SK-N-SH (cell line): ENCODE results near the gene LARGE1. TPM values are rescaled to one million over a fixed set of nuclear protein-coding genes. Genes with fewer than 3 reads are reported as not detected.

Experiments used
- CTCF ChIA-PET: fragments of 300-600, 350-600 bp; formaldehyde crosslinking; extraction: SDS; loops from one replicate; lab custom pipeline; 2021; lab: Yijun Ruan, JAX
- POLR2A ChIA-PET: fragments of 350-600 bp; sonication (Branson Sonifier 250); formaldehyde crosslinking; extraction: SDS; loops from one replicate; lab custom pipeline; 2020; ENCODE audit warnings: antibody characterized with exemption, inconsistent platforms; lab: Yijun Ruan, JAX
- DNase-seq: peaks from one replicate; pipeline ENCODE4 v3.0.0; 2012
- H2AFZ ChIP-seq: fragments of 200-600 bp; sonication (generic); 2 replicates; pipeline ENCODE4 v1.8.1; 2016; ENCODE audit warnings: antibody characterized with exemption, mild to moderate bottlenecking, low read depth
- H3F3A ChIP-seq: fragments of 200-600 bp; sonication (generic); replicated peaks from 2 replicates; pipeline ENCODE3; 2016; ENCODE audit warnings: antibody characterized with exemption, mild to moderate bottlenecking; ENCODE audit not compliant: insufficient read depth
- H3K27ac ChIP-seq, 2 experiments: fragments of 200-500 bp in 1 of 2; fragments of 200-600 bp in 1 of 2; sonication (Bioruptor generic) in 1 of 2; sonication (generic), shearing (Covaris generic) in 1 of 2; 2 replicates each; pipeline versions ENCODE4 v1.5.1 to v1.6.1; 2014 to 2016; ENCODE audit warnings: low read depth in 2 of 2, inconsistent platforms in 1 of 2, low read length in 1 of 2, mild to moderate bottlenecking in 1 of 2, mixed read lengths in 1 of 2
- H3K27me3 ChIP-seq: fragments of 200-600 bp; sonication (generic), shearing (Covaris generic); 2 replicates; pipeline ENCODE4 v1.6.1; 2016; ENCODE audit warnings: mixed run types; ENCODE audit not compliant: insufficient read depth
- H3K36me3 ChIP-seq, 2 experiments: fragments of 200-500 bp in 1 of 2; fragments of 200-600 bp in 1 of 2; sonication (Bioruptor generic) in 1 of 2; sonication (generic) in 1 of 2; replicated peaks in 1 of 2; 2 replicates each; pipeline versions ENCODE3 to v1.5.1; 2014 to 2016; ENCODE audit warnings: low read length in 1 of 2, mild to moderate bottlenecking in 1 of 2; ENCODE audit not compliant: insufficient read depth in 2 of 2, control insufficient read depth in 1 of 2
- H3K4me1 ChIP-seq, 2 experiments: fragments of 200-500 bp in 1 of 2; fragments of 200-600 bp in 1 of 2; sonication (Bioruptor generic) in 1 of 2; sonication (generic), shearing (Covaris generic) in 1 of 2; 2 replicates each; pipeline versions ENCODE4 v1.5.1 to v1.6.1; 2014 to 2016; ENCODE audit warnings: low read depth in 1 of 2, low read length in 1 of 2, mixed run types in 1 of 2; ENCODE audit not compliant: insufficient read depth in 2 of 2, control insufficient read depth in 1 of 2
- H3K4me2 ChIP-seq: fragments of 200-600 bp; sonication (generic), shearing (Covaris generic); 2 replicates; pipeline ENCODE4 v1.6.1; 2017; ENCODE audit warnings: mixed run types
- H3K4me3 ChIP-seq, 2 experiments: fragments of 200-500 bp in 1 of 2; fragments of 200-600 bp in 1 of 2; sonication (Bioruptor generic) in 1 of 2; sonication (generic), shearing (Covaris generic) in 1 of 2; 2 replicates each; pipeline versions ENCODE4 v1.5.1 to v1.8.1; 2014 to 2016; ENCODE audit warnings: low read depth in 2 of 2, inconsistent platforms in 1 of 2, low read length in 1 of 2, mild to moderate bottlenecking in 1 of 2, mixed read lengths in 1 of 2, moderate library complexity in 1 of 2
- H3K79me2 ChIP-seq: fragments of 200-600 bp; sonication (generic); 2 replicates; pipeline ENCODE4 v1.8.1; 2017; ENCODE audit warnings: mild to moderate bottlenecking; ENCODE audit not compliant: insufficient read depth
- H3K9ac ChIP-seq: fragments of 200-600 bp; sonication (generic); 2 replicates; pipeline ENCODE4 v1.6.1; 2017; ENCODE audit warnings: mixed run types
- H3K9me2 ChIP-seq: fragments of 200-600 bp; sonication (generic); 2 replicates; pipeline ENCODE4 v1.6.1; 2017; ENCODE audit warnings: mixed run types
- H3K9me3 ChIP-seq: fragments of 200-600 bp; sonication (generic); 2 replicates; pipeline ENCODE4 v1.6.1; 2017; ENCODE audit warnings: mixed run types, mild to moderate bottlenecking, moderate library complexity
- H4K20me1 ChIP-seq: fragments of 200-600 bp; sonication (generic); 2 replicates; pipeline ENCODE4 v1.6.1; 2017; ENCODE audit warnings: mild to moderate bottlenecking, mixed run types; ENCODE audit not compliant: insufficient read depth
- FOSL2 ChIP-seq: IDR thresholded peaks from 2 replicates; pipeline ENCODE4 v1.4.0; 2012; ENCODE audit warnings: low read depth, mild to moderate bottlenecking, moderate library complexity, borderline replicate concordance
- FOXJ3 ChIP-seq: sonication (generic); formaldehyde crosslinking; IDR thresholded peaks from 2 replicates; pipeline ENCODE4 v1.5.1; 2020; ENCODE audit warnings: mild to moderate bottlenecking, missing genetic modification reagents
- FOXM1 ChIP-seq: IDR thresholded peaks from 2 replicates; pipeline ENCODE4 v1.4.0; 2012; ENCODE audit warnings: low read depth, mild to moderate bottlenecking
- GATA2 ChIP-seq: sonication (generic); formaldehyde crosslinking; IDR thresholded peaks from 2 replicates; pipeline ENCODE4 v1.5.0; 2020; ENCODE audit warnings: mild to moderate bottlenecking, missing genetic modification reagents
- JUND ChIP-seq: IDR thresholded peaks from 2 replicates; pipeline ENCODE4 v1.4.0; 2012
- MAX ChIP-seq: IDR thresholded peaks from 2 replicates; pipeline ENCODE4 v1.4.0; 2012; ENCODE audit warnings: low read depth
- NFIC ChIP-seq: IDR thresholded peaks from 2 replicates; pipeline ENCODE4 v1.4.0; 2012; ENCODE audit warnings: borderline replicate concordance
- NRF1 ChIP-seq: IDR thresholded peaks from 2 replicates; pipeline ENCODE4 v1.6.1; 2012; ENCODE audit warnings: low read depth, mild to moderate bottlenecking, low read length
- REST ChIP-seq: IDR thresholded peaks from 2 replicates; pipeline ENCODE4 v1.6.1; 2012; ENCODE audit warnings: mild to moderate bottlenecking, low read depth, low read length, moderate library complexity
- RFX5 ChIP-seq: IDR thresholded peaks from 2 replicates; pipeline ENCODE4 v1.6.1; 2012; ENCODE audit warnings: mild to moderate bottlenecking, improper control_type of control experiment, low read length
- SIN3A ChIP-seq: IDR thresholded peaks from 2 replicates; pipeline ENCODE4 v1.6.1; 2012; ENCODE audit warnings: low read depth, mild to moderate bottlenecking, low read length, moderate library complexity, borderline replicate concordance
- TCF12 ChIP-seq: IDR thresholded peaks from 2 replicates; pipeline ENCODE4 v1.4.0; 2012
- TEAD4 ChIP-seq: IDR thresholded peaks from 2 replicates; pipeline ENCODE4 v1.4.0; 2012; ENCODE audit warnings: mild to moderate bottlenecking, borderline replicate concordance; ENCODE audit not compliant: insufficient read depth
- YY1 ChIP-seq: IDR thresholded peaks from 2 replicates; pipeline ENCODE4 v1.4.0; 2012; ENCODE audit warnings: low read depth, mild to moderate bottlenecking
- WGBS: methylation state at CpG from one replicate; pipeline ENCODE4 v1.1.6; 2017; ENCODE audit warnings: low lambda C conversion rate; 5-methylcytosine and 5-hydroxymethylcytosine counted together
- polyA plus RNA-seq, 3 experiments: library from polyadenylated mRNA; depleted of rRNA; stranded (reverse); fragments of >200 nt; gene quantifications; 2 replicates each; pipeline ENCODE4 v1.2.3, GENCODE V29; 2012

Gene LARGE1
- polyA plus RNA-seq, 1 of the 3 experiments (the other 2 are of a cell fraction) = 1.1 TPM

- H3K36me3 ChIP-seq = no peaks in the 10 kb centered on the region
- H3K27ac ChIP-seq = no peak overlapping the region
- no peak overlapping the region for H3K4me3 ChIP-seq
- no peaks in the 10 kb centered on the region for H4K20me1 ChIP-seq
- no peaks in the 10 kb centered on the region for H3F3A ChIP-seq
- no peaks in the 10 kb centered on the region for H3K9me3 ChIP-seq
- no peaks in the 10 kb centered on the region for H3K27me3 ChIP-seq
- H3K9me2 ChIP-seq = no peaks in the 10 kb centered on the region
- no peaks in the 10 kb centered on the region for H3K79me2 ChIP-seq
- H3K4me2 ChIP-seq = no peak overlapping the region
- H3K4me1 ChIP-seq = no peaks in the 10 kb centered on the region; a peak in 1 of 4 replicates
- ChIA-PET CTCF (interaction anchor here (0.7 to 4.5 kb wide), 2 partner anchors 19 to 22 kb away, joined by 3 to 17 read pairs; no protein-coding TSS in a partner anchor), POLR2A (no interaction called here)
- TF ChIP-seq YY1 (no peak), FOSL2 (no peak), RFX5 (no peak), GATA2 (CRISPR knock-in tag) (no peak), TCF12 (no peak), NFIC (no peak), NRF1 (no peak), FOXM1 (no peak), FOXJ3 (CRISPR knock-in tag) (no peak), REST (no peak), JUND (no peak), MAX (no peak), SIN3A (no peak)
- DNase-seq = no peak
- no peak overlapping the region for H2AFZ ChIP-seq
- 42% methylated on average over 3 of the region's 3 CpGs for WGBS
- no peak overlapping the region for H3K9ac ChIP-seq
Observed at GRCh38 chr22:33321466-33321865, 598.8 kb downstream of the LARGE1 start.

GRCh38 chr22:33315954-33316353 is 604.3 kb downstream of the LARGE1 start:
- no peaks in the 10 kb centered on the region for H4K20me1 ChIP-seq
- H3K27me3 ChIP-seq = no peaks in the 10 kb centered on the region
- no peaks in the 10 kb centered on the region for H3K4me1 ChIP-seq
- no peak overlapping the region for H3K27ac ChIP-seq
- POLR2A ChIA-PET = no interaction called here
- H3K36me3 ChIP-seq = no peaks in the 10 kb centered on the region
- no peak for TF ChIP-seq TEAD4
- no peak for TF ChIP-seq RFX5
- TF ChIP-seq MAX = no peak
- no peak for TF ChIP-seq FOXJ3 (CRISPR knock-in tag)
- TF ChIP-seq REST = no peak
- H3K4me2 ChIP-seq = no peak overlapping the region
- no peaks in the 10 kb centered on the region for H3K79me2 ChIP-seq
- H3K4me3 ChIP-seq = no peak overlapping the region
- H3K9me2 ChIP-seq = no peaks in the 10 kb centered on the region
- 60% methylated on average over 12 of the region's 15 CpGs for WGBS
- no peaks in the 10 kb centered on the region for H3F3A ChIP-seq
- no peak overlapping the region for H3K9ac ChIP-seq
- H3K9me3 ChIP-seq = no peaks in the 10 kb centered on the region
- DNase-seq = no peak
- CTCF ChIA-PET = interaction anchor here (0.6 to 7.1 kb wide), 2 partner anchors 13 to 356 kb away, joined by 3 to 47 read pairs; no protein-coding TSS in a partner anchor
- H2AFZ ChIP-seq = no peak overlapping the region
